HEK293 (cell line): ENCODE results near the gene PTPN20.

Experiments
- CTCF ChIP-seq: fragments of 450-650 bp; formaldehyde crosslinking; IDR thresholded peaks from 2 replicates; pipeline ENCODE4 v1.5.1; 2016; ENCODE audit warnings: missing biosample characterization, missing genetic modification characterization
- ZNF138 ChIP-seq: fragments of 450-650 bp; formaldehyde crosslinking; IDR thresholded peaks from 2 replicates; pipeline ENCODE4 v1.5.1; 2016; ENCODE audit warnings: missing biosample characterization, missing genetic modification characterization, borderline replicate concordance
- ZNF24 ChIP-seq: fragments of 450-650 bp; formaldehyde crosslinking; IDR thresholded peaks from 2 replicates; pipeline ENCODE4 v1.5.1; 2016; ENCODE audit warnings: missing biosample characterization, missing genetic modification characterization
- ZNF362 ChIP-seq: fragments of 450-650 bp; formaldehyde crosslinking; IDR thresholded peaks from 2 replicates; pipeline ENCODE4 v1.5.1; 2016; ENCODE audit warnings: missing biosample characterization, missing genetic modification characterization

GRCh38 chr10:47041396-47042198 lies 130.4 kb downstream of the PTPN20 start:
- TF ChIP-seq ZNF24 = no peak
- no peak for TF ChIP-seq ZNF138 (tag by site-specific recombination)
- TF ChIP-seq ZNF362 = no peak
- TF ChIP-seq CTCF (tag by site-specific recombination) = no peak
